SK-N-SH (cell line): ENCODE measurements around the gene BBC3. TPM values are rescaled to one million over a fixed set of nuclear protein-coding genes. Genes with fewer than 3 reads are reported as not detected.

ENCODE experiments used
- CTCF ChIA-PET: fragments of 300-600, 350-600 bp; formaldehyde crosslinking; extraction: SDS; loops from one replicate; lab custom pipeline; 2021; lab: Yijun Ruan, JAX
- POLR2A ChIA-PET: fragments of 350-600 bp; sonication (Branson Sonifier 250); formaldehyde crosslinking; extraction: SDS; loops from one replicate; lab custom pipeline; 2020; ENCODE audit warnings: antibody characterized with exemption, inconsistent platforms; lab: Yijun Ruan, JAX
- DNase-seq: peaks from one replicate; pipeline ENCODE4 v3.0.0; 2012
- H2AFZ ChIP-seq: fragments of 200-600 bp; sonication (generic); 2 replicates; pipeline ENCODE4 v1.8.1; 2016; ENCODE audit warnings: antibody characterized with exemption, mild to moderate bottlenecking, low read depth
- H3F3A ChIP-seq: fragments of 200-600 bp; sonication (generic); replicated peaks from 2 replicates; pipeline ENCODE3; 2016; ENCODE audit warnings: antibody characterized with exemption, mild to moderate bottlenecking; ENCODE audit not compliant: insufficient read depth
- H3K27ac ChIP-seq, 2 experiments: fragments of 200-500 bp in 1 of 2; fragments of 200-600 bp in 1 of 2; sonication (Bioruptor generic) in 1 of 2; sonication (generic), shearing (Covaris generic) in 1 of 2; 2 replicates each; pipeline versions ENCODE4 v1.5.1 to v1.6.1; 2014 to 2016; ENCODE audit warnings: low read depth in 2 of 2, inconsistent platforms in 1 of 2, low read length in 1 of 2, mild to moderate bottlenecking in 1 of 2, mixed read lengths in 1 of 2
- H3K27me3 ChIP-seq: fragments of 200-600 bp; sonication (generic), shearing (Covaris generic); 2 replicates; pipeline ENCODE4 v1.6.1; 2016; ENCODE audit warnings: mixed run types; ENCODE audit not compliant: insufficient read depth
- H3K36me3 ChIP-seq, 2 experiments: fragments of 200-500 bp in 1 of 2; fragments of 200-600 bp in 1 of 2; sonication (Bioruptor generic) in 1 of 2; sonication (generic) in 1 of 2; replicated peaks in 1 of 2; 2 replicates each; pipeline versions ENCODE3 to v1.5.1; 2014 to 2016; ENCODE audit warnings: low read length in 1 of 2, mild to moderate bottlenecking in 1 of 2; ENCODE audit not compliant: insufficient read depth in 2 of 2, control insufficient read depth in 1 of 2
- H3K4me1 ChIP-seq, 2 experiments: fragments of 200-500 bp in 1 of 2; fragments of 200-600 bp in 1 of 2; sonication (Bioruptor generic) in 1 of 2; sonication (generic), shearing (Covaris generic) in 1 of 2; 2 replicates each; pipeline versions ENCODE4 v1.5.1 to v1.6.1; 2014 to 2016; ENCODE audit warnings: low read depth in 1 of 2, low read length in 1 of 2, mixed run types in 1 of 2; ENCODE audit not compliant: insufficient read depth in 2 of 2, control insufficient read depth in 1 of 2
- H3K4me2 ChIP-seq: fragments of 200-600 bp; sonication (generic), shearing (Covaris generic); 2 replicates; pipeline ENCODE4 v1.6.1; 2017; ENCODE audit warnings: mixed run types
- H3K4me3 ChIP-seq, 2 experiments: fragments of 200-500 bp in 1 of 2; fragments of 200-600 bp in 1 of 2; sonication (Bioruptor generic) in 1 of 2; sonication (generic), shearing (Covaris generic) in 1 of 2; 2 replicates each; pipeline versions ENCODE4 v1.5.1 to v1.8.1; 2014 to 2016; ENCODE audit warnings: low read depth in 2 of 2, inconsistent platforms in 1 of 2, low read length in 1 of 2, mild to moderate bottlenecking in 1 of 2, mixed read lengths in 1 of 2, moderate library complexity in 1 of 2
- H3K79me2 ChIP-seq: fragments of 200-600 bp; sonication (generic); 2 replicates; pipeline ENCODE4 v1.8.1; 2017; ENCODE audit warnings: mild to moderate bottlenecking; ENCODE audit not compliant: insufficient read depth
- H3K9ac ChIP-seq: fragments of 200-600 bp; sonication (generic); 2 replicates; pipeline ENCODE4 v1.6.1; 2017; ENCODE audit warnings: mixed run types
- H3K9me2 ChIP-seq: fragments of 200-600 bp; sonication (generic); 2 replicates; pipeline ENCODE4 v1.6.1; 2017; ENCODE audit warnings: mixed run types
- H3K9me3 ChIP-seq: fragments of 200-600 bp; sonication (generic); 2 replicates; pipeline ENCODE4 v1.6.1; 2017; ENCODE audit warnings: mixed run types, mild to moderate bottlenecking, moderate library complexity
- H4K20me1 ChIP-seq: fragments of 200-600 bp; sonication (generic); 2 replicates; pipeline ENCODE4 v1.6.1; 2017; ENCODE audit warnings: mild to moderate bottlenecking, mixed run types; ENCODE audit not compliant: insufficient read depth
- CHD2 ChIP-seq: fragments of 150-350 bp; IDR thresholded peaks from 2 replicates; pipeline ENCODE4 v1.6.1; 2018; ENCODE audit warnings: low read length; ENCODE audit not compliant: partially characterized antibody
- EZH2phosphoT487 ChIP-seq: fragments of 200-600 bp; sonication (generic); IDR thresholded peaks from 2 replicates; pipeline ENCODE4 v1.6.1; 2017; ENCODE audit warnings: low read depth, mixed run types, mild to moderate bottlenecking, antibody characterized with exemption, moderate library complexity, borderline replicate concordance
- GABPA ChIP-seq: IDR thresholded peaks from 2 replicates; pipeline ENCODE4 v1.4.0; 2012; ENCODE audit warnings: low read depth, mild to moderate bottlenecking
- NFIC ChIP-seq: IDR thresholded peaks from 2 replicates; pipeline ENCODE4 v1.4.0; 2012; ENCODE audit warnings: borderline replicate concordance
- RCOR1 ChIP-seq: fragments of 150-350 bp; IDR thresholded peaks from 2 replicates; pipeline ENCODE4 v1.6.1; 2017; ENCODE audit warnings: antibody characterized with exemption, low read length
- RFX5 ChIP-seq: IDR thresholded peaks from 2 replicates; pipeline ENCODE4 v1.6.1; 2012; ENCODE audit warnings: mild to moderate bottlenecking, improper control_type of control experiment, low read length
- SMC3 ChIP-seq: IDR thresholded peaks from 2 replicates; pipeline ENCODE4 v1.6.1; 2012; ENCODE audit warnings: low read depth, low read length, improper control_type of control experiment
- TCF12 ChIP-seq: IDR thresholded peaks from 2 replicates; pipeline ENCODE4 v1.4.0; 2012
- ZBTB33 ChIP-seq: IDR thresholded peaks from 2 replicates; pipeline ENCODE4 v1.4.0; 2012; ENCODE audit warnings: low read depth, borderline replicate concordance
- polyA plus RNA-seq, 3 experiments: library from polyadenylated mRNA; depleted of rRNA; stranded (reverse); fragments of >200 nt; gene quantifications; 2 replicates each; pipeline ENCODE4 v1.2.3, GENCODE V29; 2012
- TF ChIP-seq, protein P1 (sequence below): IDR thresholded peaks from 2 replicates; pipeline ENCODE4 v1.4.0; 2012; ENCODE audit warnings: low read depth
- TF ChIP-seq, protein P2 (sequence below): IDR thresholded peaks from 2 replicates; pipeline ENCODE4 v1.6.1; 2012; ENCODE audit warnings: mild to moderate bottlenecking, low read depth, low read length, moderate library complexity
- TF ChIP-seq, protein P3 (sequence below): fragments of 200-600 bp; sonication (generic); IDR thresholded peaks from 2 replicates; pipeline ENCODE4 v1.6.1; 2017; ENCODE audit warnings: antibody characterized with exemption, mild to moderate bottlenecking, moderate library complexity
- TF ChIP-seq, protein P4 (sequence below): fragments of 150-350 bp; IDR thresholded peaks from 2 replicates; pipeline ENCODE4 v1.6.1; 2017; ENCODE audit warnings: antibody characterized with exemption, low read length, low read depth, borderline replicate concordance

Gene BBC3
- polyA plus RNA-seq, 1 of the 3 experiments (the other 2 are of a cell fraction): 14.5 TPM

DNA sequence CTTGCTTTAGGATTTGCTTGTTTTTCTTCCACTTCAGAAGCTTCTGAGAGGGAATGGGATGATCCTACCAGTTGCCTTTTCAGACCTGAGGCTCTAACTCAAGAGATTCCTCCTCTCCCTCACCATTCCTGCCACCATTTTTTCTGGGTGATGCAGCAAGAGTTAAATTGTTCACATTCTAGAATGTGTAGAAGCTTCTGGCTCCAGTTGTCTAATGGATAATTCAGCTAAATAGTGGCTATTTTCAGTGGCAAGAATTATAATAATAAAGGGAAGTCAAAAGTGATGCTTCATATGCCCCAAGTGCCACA lies 20.9 kb downstream of the BBC3 start:
- TF ChIP-seq, protein P1, sequence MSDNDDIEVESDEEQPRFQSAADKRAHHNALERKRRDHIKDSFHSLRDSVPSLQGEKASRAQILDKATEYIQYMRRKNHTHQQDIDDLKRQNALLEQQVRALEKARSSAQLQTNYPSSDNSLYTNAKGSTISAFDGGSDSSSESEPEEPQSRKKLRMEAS: no peak
- TF ChIP-seq GABPA (no peak), NFIC (no peak), EZH2phosphoT487 (no peak), ZBTB33 (no peak), RFX5 (no peak), TCF12 (no peak), RCOR1 (no peak), SMC3 (no peak), CHD2 (no peak)
- TF ChIP-seq, protein P2, sequence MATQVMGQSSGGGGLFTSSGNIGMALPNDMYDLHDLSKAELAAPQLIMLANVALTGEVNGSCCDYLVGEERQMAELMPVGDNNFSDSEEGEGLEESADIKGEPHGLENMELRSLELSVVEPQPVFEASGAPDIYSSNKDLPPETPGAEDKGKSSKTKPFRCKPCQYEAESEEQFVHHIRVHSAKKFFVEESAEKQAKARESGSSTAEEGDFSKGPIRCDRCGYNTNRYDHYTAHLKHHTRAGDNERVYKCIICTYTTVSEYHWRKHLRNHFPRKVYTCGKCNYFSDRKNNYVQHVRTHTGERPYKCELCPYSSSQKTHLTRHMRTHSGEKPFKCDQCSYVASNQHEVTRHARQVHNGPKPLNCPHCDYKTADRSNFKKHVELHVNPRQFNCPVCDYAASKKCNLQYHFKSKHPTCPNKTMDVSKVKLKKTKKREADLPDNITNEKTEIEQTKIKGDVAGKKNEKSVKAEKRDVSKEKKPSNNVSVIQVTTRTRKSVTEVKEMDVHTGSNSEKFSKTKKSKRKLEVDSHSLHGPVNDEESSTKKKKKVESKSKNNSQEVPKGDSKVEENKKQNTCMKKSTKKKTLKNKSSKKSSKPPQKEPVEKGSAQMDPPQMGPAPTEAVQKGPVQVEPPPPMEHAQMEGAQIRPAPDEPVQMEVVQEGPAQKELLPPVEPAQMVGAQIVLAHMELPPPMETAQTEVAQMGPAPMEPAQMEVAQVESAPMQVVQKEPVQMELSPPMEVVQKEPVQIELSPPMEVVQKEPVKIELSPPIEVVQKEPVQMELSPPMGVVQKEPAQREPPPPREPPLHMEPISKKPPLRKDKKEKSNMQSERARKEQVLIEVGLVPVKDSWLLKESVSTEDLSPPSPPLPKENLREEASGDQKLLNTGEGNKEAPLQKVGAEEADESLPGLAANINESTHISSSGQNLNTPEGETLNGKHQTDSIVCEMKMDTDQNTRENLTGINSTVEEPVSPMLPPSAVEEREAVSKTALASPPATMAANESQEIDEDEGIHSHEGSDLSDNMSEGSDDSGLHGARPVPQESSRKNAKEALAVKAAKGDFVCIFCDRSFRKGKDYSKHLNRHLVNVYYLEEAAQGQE: no peak
- TF ChIP-seq, protein P3, sequence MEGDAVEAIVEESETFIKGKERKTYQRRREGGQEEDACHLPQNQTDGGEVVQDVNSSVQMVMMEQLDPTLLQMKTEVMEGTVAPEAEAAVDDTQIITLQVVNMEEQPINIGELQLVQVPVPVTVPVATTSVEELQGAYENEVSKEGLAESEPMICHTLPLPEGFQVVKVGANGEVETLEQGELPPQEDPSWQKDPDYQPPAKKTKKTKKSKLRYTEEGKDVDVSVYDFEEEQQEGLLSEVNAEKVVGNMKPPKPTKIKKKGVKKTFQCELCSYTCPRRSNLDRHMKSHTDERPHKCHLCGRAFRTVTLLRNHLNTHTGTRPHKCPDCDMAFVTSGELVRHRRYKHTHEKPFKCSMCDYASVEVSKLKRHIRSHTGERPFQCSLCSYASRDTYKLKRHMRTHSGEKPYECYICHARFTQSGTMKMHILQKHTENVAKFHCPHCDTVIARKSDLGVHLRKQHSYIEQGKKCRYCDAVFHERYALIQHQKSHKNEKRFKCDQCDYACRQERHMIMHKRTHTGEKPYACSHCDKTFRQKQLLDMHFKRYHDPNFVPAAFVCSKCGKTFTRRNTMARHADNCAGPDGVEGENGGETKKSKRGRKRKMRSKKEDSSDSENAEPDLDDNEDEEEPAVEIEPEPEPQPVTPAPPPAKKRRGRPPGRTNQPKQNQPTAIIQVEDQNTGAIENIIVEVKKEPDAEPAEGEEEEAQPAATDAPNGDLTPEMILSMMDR: no peak
- TF ChIP-seq, protein P4, sequence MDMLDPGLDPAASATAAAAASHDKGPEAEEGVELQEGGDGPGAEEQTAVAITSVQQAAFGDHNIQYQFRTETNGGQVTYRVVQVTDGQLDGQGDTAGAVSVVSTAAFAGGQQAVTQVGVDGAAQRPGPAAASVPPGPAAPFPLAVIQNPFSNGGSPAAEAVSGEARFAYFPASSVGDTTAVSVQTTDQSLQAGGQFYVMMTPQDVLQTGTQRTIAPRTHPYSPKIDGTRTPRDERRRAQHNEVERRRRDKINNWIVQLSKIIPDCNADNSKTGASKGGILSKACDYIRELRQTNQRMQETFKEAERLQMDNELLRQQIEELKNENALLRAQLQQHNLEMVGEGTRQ: no peak
- CTCF ChIA-PET: interaction anchor here (0.8 to 22.3 kb wide), 33 partner anchors 9 to 482 kb away, joined by 3 to 520 read pairs (median 8); partner anchors contain the start of gene CCDC9
- no peak for DNase-seq
- peaks cover 3 to 8% of the 10 kb centered on the region in 2 experiments; a peak in 1 of 4 replicates for H3K4me1 ChIP-seq
- H3K27me3 ChIP-seq: no peaks in the 10 kb centered on the region
- no peak overlapping the region for H2AFZ ChIP-seq
- POLR2A ChIA-PET: interaction anchor here (0.5 to 3.5 kb wide), 5 partner anchors 16 to 97 kb away, joined by 3 to 36 read pairs (median 3); partner anchors contain the start of gene ZC3H4
- H3K9me2 ChIP-seq: no peaks in the 10 kb centered on the region
- peaks cover 32% of the 10 kb centered on the region for H3F3A ChIP-seq
- H3K79me2 ChIP-seq: no peaks in the 10 kb centered on the region
- H3K9me3 ChIP-seq: no peaks in the 10 kb centered on the region
- 0 out of 2 replicates have a peak overlapping the region, but pooled peaks have one; percentile 3 for H3K9ac ChIP-seq
- H3K36me3 ChIP-seq: peaks cover 15 to 33% of the 10 kb centered on the region in 2 experiments
- H4K20me1 ChIP-seq: no peaks in the 10 kb centered on the region
- no peak overlapping the region for H3K4me2 ChIP-seq
- no peak overlapping the region for H3K4me3 ChIP-seq
- H3K27ac ChIP-seq: peak overlapping the region in 1 of 2 experiments; percentile 76; a peak in 3 of 4 replicates
